Head of caudate nucleus (tissue), 42 donors: ENCODE results near the gene AIFM3.

Experiments
- DNase-seq, 42 donors: peaks; one replicate each; pipeline versions ENCODE4 v3.0.0 to v3.0.0-alpha.2; 2020 to 2021; ENCODE audit warnings: mixed read lengths in 7 of 42
- intact Hi-C: fragments of 100-400 bp; cut with DNase I; formaldehyde crosslinking; loops from one replicate; pipeline ENCODE4 v1.15.0; 2022

Gene AIFM3

DNA sequence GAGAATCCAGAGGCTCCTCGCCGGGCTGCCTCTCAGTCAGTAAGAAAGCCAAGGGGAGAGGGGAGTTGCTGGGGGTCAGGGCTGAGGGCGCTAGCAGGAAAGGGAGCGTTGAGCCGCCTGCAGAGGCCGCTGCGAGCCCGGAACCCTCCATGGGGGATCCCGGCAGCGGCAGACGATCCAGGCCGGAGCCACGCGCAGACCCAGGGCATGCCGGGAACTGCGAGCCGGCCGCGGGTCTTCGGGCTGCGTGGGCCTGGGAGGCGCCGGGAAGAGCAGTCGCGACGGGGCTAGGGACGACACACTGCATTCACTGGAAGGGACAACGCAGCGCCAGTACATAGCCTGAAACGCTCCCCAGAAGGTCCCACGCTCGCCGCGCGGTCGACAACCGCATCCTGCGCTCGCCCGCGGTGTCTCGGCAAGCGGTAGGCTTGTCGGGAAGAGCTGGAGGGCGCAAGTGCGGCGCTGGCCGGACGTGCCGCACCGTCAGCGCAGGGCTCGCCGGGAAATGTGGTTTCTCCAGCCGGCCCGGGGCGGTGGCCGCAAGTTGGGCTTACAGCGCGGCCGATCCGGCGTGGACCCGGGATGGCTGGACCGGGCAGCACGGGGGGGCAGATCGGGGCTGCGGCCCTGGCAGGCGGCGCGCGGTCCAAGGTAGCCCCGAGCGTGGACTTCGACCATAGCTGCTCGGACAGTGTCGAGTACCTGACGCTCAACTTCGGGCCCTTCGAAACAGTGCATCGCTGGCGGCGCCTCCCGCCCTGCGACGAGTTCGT lies 14.9 kb downstream of the AIFM3 start, which contains the start of gene LZTR1:
TSS of gene LZTR1 (plus strand) at position 511 of the 776 bp plus-strand sequence. CDS start at position 586, 75 bp downstream.
- DNase-seq: peak; percentile 68 to 95 (median 91)
- intact Hi-C loops: loop anchor here (1.0 to 5.0 kb wide), 2 partner anchors 19 to 65 kb away; partner anchors contain the start of gene CRKL

GRCh38 chr22:20982563-20982882 lies 15.5 kb downstream of the AIFM3 start:
- DNase-seq: peak in 3 of 42 donors; percentile 6 to 38 (median 21)
- intact Hi-C loops: loop anchor here (1.0 to 5.0 kb wide), 2 partner anchors 19 to 65 kb away; partner anchors contain the start of gene CRKL

DNA sequence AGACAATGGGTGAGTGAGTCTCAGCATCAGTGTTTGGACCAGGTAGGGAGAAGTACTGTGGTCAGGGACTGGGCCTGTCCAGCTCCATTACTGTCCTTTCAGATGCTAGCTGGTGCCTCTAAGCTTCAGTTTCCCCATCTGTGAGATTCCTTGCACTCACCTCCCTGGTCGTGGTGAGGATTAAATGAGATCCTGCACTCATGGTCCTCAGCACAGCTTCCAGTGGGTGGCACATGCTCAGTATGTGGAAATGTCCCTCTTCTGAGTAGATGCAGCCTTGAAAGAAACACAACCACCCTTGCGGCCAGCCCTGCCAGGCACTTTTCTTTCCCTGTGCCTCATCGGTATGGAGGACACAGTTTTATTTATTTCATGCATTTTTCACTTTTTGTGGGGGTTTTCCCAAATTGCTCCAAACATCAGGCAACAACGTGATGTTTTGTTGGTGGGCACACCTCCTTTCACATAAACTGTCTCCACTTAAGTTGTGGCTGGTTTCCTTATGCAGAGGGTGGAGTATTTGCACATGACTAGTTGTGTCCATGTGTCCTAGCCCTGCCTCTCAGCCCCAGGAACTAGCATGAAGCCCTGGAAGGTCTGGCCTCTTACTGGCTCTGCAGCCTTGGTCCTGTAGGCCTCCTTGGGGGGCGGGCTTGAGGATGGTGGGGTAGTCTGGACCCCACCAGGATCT lies 16.2 kb downstream of the AIFM3 start:
- DNase-seq: no peak
- intact Hi-C loops: loop anchor here (5.0 kb wide), 1 partner anchor 66 kb away; the partner anchor contains the start of gene CRKL

- DNase-seq: no peak
- intact Hi-C loops: no loop called here
Observed at GRCh38 chr22:20985720-20986119, 18.7 kb downstream of the AIFM3 start.

DNA sequence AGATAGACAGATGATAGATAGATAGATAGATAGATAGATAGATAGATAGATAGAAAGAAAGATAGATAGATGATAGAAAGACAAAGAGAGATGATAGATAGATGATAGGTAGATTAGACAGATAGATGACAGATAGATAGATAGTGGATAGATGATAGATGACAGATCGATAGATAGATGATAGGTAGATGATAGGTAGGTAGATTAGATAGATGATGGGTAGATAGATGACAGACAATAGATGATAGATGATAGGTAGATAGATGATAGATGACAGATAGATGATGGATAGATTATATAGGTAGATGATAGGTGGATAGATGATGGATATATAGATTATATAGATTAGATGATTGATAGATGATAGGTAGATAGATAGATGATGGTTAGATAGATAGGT lies 19.3 kb downstream of the AIFM3 start:
- no peak for DNase-seq
- intact Hi-C loops: no loop called here

DNA sequence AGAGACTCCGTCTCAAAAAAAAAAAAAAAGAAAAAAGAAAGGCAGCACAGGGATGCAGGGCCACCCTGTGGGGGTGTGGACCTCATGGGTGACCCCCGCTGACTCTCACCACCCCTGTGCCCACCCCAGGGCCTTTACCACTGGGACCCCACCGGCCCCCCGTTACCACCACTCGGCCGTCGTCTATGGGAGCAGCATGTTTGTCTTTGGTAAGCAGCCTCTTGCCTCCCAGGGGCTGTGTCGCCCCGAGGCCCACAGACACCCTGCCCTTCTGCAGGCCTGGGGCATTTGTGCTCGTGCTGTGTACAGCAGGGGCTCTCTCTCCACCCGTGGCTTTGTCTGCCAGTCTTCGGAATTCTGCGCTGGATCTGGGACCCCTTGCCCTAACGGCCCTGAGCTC lies 20.3 kb downstream of the AIFM3 start:
- intact Hi-C loops: no loop called here
- no peak for DNase-seq

- no peak for DNase-seq
- intact Hi-C loops: no loop called here
Observed at GRCh38 chr22:20988573-20989322, 21.7 kb downstream of the AIFM3 start.

GRCh38 chr22:20989323-20990138 lies 22.5 kb downstream of the AIFM3 start:
- intact Hi-C loops: no loop called here
- no peak for DNase-seq

GRCh38 chr22:20990184-20991180 lies 23.4 kb downstream of the AIFM3 start:
- intact Hi-C loops: no loop called here
- no peak for DNase-seq

GRCh38 chr22:20991252-20992055 lies 24.4 kb downstream of the AIFM3 start:
- no peak for DNase-seq
- intact Hi-C loops: no loop called here

DNA sequence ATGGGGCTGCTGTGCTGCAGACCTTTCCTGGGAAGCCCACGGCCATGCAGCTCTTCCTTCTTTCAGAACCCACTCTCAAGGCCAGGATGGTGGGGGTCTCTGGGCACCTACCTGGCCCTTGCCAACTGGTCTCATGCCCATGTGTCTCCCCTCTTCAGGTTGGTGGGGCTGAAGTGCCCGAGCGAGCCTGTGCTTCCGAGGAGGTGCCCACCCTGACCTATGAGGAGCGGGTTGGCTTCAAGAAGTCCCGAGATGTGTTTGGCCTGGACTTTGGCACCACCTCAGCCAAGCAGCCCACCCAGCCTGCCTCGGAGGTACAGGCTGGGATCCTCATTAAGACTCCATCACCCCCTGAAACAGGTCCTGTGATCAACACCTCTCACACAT lies 25.0 kb downstream of the AIFM3 start:
- intact Hi-C loops: no loop called here
- DNase-seq: no peak

DNA sequence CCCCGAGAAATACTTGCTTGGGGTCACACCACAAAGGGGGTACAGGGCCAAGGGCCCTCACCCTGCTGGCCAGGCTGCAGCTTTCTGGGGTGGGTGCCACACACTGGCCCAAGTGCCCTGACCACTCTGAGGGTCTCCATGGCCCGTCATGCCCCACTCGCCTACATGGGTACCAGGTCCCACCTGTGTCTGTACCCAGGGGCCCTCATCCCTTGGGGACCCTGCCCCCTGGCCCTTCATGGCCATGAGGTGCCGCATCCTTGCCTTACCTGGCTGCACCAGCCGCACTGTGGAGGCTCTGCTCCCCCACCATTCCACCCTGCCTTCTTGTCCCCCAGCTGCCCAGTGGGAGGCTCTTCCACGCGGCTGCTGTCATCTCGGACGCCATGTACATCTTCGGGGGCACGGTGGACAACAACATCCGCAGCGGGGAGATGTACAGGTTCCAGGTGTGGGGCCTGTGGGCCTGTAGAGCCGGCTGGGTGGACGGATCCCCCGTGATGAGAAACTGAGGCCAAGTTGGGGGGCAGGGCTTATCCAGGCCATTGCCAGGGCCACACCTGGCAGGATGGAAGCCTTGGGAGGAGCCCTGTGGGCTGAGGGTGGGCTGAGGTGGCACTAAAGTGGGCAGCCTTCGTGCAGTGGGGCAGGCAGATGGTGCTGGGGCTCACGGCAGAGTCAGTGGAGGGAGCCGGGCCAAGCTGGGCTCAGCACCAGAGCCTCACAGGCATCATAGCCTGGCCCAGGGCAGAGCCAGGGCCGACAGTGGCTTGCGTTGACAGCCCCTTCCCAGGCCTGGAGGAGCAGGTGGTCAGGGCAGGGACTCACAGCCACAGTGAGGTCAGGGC lies 25.6 kb downstream of the AIFM3 start:
- intact Hi-C loops: no loop called here
- no peak for DNase-seq

- DNase-seq: no peak
- intact Hi-C loops: no loop called here
Observed at GRCh38 chr22:20993304-20994127, 26.5 kb downstream of the AIFM3 start.

- intact Hi-C loops: no loop called here
- DNase-seq: no peak
Observed at GRCh38 chr22:20994128-20994901, 27.3 kb downstream of the AIFM3 start.

GRCh38 chr22:20994902-20995241 lies 27.8 kb downstream of the AIFM3 start:
- intact Hi-C loops: no loop called here
- DNase-seq: no peak
